DMS 273 (cell line): ENCODE results near the gene KDM1A.

ENCODE experiments used
- DNase-seq: peaks from one replicate; lab custom pipeline; 2025; ENCODE audit not compliant: unreplicated experiment; lab: John Stamatoyannopoulos, UW

The KDM1A gene

DNA sequence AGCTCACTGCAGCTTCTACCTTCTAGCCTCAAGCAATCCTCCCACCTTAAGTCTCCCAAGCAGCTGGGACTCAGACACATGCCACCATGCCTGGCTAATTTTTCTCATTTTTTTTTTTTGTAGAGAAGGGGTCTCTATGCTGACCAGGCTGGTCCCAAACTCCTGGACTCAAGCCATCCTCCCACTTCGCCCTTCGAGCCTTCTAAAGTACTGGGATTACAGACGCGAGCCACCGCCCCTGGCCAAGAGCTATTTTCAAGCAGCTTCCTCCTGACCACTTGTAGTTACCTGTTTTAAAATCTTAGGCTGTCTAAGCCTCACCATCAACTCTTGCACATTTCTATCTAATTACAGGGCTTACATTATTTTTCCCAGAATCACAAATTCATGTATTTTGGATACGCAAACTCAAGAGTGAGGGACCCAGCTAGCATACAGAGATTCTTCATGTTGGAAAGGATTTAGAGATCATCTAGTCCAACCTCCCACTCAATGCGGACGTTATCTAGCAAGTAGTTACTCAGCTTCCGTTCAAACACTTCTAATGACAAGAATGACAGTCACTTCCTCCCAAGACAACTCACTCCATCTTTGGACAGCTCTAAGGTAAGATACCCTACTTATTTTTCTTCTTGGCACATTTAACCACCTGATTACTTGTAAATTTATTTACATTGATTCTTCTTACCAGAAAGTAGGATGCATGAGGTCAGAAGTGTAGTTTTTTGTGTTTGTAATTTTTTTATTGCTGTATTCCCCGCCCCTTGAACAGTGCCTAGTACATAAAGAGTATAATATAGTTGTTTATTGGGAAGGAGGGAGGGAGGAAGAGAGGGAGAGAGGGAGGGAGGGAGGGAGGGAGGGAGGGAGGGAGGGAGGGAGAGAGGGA, 84.0 kb downstream of the KDM1A start:
- DNase-seq: no peak

DNA sequence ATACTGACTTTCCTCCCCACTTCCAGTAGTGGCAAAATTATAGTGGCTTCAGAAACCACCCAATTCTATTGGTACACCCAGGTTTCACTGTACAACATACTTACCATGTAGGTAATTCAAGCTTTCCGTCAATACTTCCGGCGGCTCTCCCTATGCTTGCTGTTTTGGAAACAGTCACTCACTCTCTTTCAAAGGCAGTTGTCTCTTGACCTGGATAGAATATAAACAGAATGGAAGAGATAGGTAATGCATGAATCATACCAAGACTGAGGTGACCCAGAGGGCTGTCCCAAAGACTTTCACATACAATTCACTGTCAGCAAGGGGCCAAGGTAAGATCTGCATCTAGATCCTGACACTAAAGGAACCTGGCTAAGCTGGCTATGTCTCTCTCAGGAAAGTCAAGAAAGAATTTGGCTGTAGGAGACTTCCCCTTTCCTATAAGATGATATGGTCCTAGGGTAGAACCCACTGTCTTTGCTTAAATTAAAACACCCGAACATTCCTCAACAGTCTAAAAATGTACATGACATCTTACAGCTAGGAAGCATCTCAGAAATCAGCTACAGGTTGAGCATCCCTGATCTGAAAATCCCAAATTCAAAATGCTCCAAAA, 89.8 kb downstream of the KDM1A start:
- DNase-seq: no peak

DNA sequence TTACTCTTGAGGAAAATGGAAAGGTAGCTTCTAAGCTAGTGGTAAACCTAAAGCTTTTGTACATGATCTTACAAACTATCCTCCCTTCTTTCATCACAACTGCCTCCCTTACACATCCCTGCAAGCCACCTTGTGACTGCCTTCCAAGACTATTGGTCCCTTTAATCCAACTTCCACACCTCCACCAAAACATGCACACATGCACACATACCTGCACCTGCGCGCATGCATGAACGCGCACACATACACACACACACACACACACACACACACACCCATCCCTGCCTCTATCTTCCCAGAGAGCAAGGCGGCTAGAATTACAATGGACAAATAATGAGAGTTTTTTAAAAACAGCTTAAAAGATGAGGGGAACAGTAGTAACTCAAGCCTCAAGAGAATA, 91.1 kb downstream of the KDM1A start:
- DNase-seq: no peak

DNA sequence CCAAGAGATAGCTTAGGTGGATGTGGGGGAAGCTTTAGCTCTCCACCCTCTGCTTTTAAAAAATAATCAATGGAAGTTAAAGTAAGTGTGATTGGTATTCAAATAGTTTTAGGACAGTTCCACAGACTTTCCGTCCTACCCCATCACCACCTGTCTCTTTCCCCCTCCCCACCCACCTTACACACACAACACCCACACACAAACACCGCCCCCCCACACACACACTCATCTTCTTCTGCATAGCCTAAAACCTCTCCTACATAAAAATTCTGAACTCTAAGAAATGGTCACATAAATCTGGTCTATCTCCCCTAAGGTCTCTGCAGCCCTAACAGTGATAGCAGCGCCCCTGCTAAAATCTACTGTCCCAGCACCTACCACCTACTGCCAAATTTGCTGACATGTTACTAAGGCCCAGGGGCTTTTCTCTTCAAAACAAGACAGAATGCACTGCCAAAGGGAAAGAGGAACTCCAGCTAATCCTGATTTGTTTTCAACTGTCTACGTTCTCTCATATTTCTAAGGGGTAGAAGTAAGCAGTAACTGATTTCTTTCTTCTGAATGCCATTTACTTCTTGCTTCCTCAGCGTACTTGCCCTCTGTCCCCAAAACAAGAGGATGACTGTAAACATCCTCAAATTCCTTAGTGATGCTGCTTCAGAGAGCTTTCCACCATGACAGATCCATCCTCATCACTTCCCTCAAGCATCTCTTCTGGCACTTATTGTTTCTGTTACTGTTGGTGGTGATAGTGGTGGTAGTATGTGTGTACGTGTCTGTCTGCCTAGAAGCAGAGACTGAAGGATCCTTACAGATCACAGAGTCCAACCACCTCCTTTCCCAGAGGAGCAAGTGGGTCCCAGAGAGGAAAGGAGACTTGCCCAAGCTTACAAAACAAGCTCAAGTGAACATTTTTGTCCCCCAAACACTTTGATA, 92.6 kb downstream of the KDM1A start:
- no peak for DNase-seq

DNA sequence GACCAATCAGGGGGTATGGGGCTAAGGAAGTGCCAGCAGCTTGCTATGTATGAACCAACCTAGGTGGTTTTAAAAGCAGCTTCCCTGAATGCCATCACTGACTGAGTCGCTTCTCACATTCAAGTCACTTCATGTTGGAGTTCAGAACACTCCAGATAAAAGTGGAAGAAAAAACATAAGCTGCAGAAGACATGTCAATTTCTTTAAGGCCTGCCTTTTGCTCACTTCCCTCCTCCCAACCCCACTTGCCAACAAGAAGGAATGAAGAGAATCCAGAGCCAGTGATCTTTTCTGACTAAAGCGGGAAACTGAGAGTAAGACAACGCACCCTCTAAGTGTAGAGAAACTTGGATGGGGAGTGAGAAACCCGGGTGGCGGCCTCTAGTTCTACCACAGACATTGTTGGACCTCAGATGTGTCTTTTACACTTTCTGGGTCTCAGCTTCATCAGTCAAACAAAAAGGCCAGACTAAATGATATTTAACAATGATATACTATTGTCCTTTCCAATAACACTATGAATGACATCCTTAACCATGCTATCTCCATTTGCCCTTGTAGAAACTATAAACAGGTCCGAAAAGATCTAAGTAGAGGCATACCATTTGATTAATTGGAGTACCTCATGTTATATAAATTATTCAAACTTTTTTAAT, 95.3 kb downstream of the KDM1A start:
- DNase-seq: no peak

DNA sequence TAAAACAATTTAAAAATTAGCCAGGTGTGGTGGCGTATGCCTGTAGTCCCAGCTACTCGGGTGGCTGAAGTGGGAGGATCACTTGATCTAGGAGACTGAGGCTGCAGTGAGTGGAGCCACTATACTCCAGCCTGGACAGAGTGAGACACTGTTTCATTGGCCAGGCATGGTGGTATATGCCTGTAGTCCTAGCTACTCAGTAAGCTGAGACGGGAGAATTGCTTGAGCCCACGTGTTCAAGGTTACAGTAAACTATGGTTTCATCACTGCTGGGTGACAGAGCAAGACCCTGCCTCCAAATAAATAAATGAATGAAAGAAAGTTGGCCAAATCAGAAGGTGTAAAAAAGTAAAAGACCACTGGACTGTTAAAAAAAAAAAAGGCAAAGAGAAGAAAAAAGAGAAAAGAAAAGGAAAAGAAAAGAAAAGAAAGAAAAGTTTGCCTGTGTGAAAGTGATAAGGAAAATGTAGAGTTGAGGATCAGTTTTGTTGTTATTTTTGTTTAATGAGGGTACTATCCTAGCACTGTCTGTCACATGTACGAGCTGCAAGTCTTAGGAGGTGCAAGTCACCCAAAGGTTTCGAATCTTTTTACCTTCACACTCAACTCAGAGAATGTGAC, 97.1 kb downstream of the KDM1A start:
- DNase-seq: no peak

DNA sequence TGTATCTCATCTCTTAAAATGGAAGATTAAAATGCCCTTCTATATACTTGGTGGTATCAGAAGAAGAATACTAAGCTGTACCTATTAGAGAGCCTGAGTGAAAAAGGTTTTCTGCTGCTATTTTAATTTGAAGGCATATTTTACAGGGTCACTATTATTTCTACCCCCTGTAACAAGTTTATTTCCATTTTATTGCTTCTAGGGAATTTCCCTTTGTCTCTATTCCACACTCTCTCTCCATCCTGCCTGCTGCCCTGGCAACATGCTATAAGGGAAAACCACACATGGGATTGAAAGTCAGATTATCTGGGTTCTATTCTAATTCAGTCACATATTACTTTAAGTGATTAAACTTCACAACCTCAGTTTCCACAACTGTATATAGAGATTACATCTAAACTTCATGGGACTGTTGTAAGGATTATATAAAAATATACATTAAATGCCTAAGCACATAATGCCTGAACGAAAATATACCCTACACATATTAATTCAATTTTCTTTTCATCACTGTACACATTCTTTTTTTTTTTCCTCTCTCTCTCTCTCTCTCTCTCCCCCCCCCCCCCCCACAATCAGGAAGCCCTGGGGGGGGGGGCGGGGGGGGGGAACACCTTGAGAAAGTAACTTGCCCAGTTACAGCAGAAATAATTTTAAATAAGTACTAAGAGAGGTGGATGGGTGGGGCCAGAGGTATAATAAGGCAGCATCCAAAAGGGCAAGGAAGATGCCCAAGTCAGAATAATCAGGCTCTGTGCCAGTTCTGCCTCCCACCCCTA, 97.8 kb downstream of the KDM1A start:
- no peak for DNase-seq

DNA sequence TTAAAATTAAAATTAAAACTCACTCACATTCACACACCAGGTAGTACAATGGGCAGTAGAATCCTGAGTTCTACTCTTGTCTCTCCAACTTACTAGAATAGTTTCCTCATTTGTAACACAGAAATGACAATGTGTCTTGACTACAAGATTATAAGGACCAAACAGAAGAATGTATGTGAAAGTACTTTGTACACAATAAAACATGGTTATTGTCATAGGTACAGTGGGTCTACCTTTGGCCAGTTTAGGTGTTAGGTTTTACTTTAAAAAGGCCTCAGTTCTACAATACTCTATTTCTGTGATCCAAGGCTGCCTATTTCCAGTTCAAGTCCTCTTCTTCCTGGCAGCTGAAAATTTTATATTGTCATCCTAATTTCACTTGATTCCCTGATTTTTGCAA, 99.1 kb downstream of the KDM1A start:
- DNase-seq: no peak

DNA sequence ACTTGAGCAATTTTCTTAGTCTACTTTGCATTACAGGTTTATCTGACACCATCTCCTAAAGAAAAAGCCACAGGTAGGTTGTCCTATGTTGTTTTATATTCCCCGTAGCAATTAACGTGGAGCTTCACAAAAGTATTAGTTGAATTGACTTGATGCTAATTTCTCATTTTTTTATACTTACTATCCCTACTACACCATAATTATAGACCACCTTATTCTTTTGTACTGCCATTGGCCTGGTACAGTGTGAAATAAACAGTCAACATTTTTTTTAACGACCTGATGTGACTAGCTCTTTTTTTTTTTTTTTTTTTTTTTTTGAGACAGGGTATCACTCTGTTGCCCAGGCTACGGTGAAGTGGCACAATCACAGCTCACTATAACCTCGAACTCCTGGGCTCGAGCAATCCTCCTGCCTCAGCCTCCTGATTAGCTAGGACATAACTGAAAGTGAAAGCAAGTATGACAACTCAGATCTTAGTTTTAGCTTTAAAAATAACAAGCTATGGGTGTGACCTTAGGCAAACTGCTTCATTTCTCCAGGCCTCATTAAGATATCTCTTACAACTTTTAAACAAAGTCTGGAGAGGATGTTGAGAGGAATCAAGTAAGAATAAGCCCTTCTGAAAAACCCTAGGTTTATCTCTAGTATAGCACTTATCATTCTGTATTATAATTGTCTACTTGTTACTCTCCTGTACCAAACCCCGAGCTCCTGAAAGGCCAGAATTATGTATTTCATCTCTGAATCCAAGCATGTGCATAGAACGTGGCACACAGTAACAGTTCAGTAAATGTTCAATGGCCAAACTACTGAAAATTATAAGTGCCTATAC, 99.9 kb downstream of the KDM1A start:
- no peak for DNase-seq

DNA sequence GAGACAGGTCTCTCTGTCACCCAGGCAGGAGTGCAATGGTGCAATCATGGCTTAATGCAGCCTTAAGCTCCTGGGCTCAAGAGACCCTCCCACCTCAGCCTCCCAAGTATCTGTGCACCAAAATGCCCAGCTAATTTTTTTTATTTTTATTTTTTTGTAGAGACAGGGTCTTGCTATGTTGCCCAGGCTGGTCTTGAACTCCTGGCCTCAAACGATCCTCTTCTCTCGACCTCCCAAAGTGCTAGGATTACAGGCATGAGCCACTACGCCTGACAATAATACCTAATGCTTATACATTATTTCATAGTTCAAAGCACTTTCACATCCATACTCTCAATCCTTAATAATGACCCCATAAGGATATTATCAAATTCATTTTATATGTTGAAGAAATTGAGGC, 101.1 kb downstream of the KDM1A start:
- DNase-seq: no peak

DNA sequence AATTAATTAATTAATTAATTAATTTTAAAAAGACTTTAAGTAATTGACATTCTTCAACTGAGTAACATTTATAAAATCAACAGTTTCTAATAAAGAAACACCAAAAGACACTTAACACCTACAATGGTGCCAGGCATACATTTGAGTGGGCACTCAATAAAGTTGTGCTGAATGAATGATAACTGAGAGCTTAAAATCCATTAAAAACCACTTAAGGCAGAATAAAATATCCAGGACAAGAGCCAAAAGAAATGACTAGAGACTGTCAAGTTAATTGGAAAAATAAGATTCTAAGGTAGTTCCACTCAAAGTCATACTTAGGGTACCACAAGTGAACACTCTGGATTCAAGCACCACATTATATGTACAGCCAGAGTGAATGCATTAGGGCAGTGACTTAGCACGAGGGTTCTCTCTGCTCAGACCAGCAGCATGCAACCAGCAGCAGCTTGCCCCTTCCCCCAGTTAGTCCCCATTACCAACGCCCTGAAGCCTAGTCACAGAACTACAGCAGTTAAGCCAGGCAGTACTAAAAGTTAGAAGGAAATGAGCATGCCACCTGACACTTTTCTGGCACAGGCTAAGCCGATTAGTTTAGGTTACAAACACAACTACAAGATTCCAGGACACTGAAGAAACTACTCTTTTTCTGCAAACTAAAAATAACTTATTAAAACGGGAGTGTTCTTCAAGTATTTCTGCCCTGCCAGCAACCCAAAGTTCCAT, 102.9 kb downstream of the KDM1A start:
- peak; percentile 64 for DNase-seq

DNA sequence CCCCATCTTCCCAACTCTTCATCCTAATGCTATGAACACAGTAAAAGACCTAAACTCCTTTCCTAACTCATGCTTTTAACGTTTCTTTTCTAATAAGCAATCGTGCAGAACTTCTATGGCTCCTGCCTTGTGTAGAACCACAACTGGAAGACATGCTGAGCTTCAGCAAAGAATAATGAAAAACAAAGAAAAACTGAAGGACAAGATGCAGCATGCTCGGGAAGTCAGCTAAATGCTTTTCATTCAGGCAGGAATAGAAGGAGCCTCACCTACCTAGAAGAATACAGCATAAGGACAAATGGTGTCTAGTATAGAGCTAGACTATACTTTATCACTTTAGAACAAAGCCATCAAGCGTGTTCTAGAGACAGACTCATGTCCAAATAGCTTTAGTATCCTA, 103.5 kb downstream of the KDM1A start:
- no peak for DNase-seq

DNA sequence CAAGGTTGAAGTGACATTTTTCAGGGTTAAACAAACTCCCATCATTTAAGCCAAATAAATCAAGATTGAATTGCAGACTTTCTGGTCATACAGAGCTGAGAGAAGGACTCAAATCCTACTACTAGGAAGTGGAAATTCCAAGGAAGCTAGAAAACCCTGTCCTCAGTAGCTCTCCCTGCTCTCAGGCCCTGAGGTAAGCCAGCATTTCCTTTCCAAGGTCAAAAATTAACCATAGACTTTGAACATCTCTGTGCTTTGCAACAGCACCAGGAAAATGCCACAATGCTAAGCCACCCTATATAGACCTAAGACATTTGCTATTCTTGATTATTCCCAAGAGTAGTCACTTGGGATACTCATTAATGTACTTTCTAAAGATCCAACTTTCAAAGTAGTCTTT, 104.3 kb downstream of the KDM1A start:
- DNase-seq: no peak

DNA sequence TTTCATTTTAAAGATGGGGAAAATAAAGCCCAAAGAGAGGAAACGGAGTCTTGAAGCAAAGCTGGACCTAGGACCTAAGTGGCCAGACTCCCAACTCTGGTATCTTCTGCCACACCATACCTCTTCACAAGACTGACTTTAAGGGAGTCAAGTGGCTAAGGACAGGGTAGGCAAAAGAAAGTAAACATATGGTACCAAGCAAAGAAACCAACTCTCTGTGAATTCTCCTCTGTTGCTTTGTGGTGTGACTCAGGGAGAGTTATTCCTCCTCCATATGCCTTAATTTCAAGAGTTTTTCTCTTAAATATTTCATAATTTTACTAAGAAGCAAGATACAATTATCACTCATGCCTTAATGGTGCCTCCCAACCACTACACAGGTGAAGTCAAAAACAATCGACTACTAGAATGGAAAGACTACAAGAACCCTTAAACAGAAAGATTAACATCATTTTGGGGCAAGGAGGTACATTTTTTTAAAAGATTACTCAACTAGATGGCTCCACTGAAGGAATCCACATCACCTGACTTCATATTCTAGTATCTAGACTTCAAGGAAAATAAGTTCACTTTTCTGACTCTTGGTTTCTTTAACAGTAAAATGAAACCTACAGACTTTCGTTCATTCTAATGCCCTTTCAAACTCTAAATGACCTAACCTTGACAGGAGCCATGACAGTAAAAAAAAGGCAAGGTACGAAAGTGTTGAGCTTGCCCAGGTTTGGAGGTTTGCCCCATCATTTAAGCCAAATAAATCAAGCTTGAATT, 105.2 kb downstream of the KDM1A start:
- no peak for DNase-seq

DNA sequence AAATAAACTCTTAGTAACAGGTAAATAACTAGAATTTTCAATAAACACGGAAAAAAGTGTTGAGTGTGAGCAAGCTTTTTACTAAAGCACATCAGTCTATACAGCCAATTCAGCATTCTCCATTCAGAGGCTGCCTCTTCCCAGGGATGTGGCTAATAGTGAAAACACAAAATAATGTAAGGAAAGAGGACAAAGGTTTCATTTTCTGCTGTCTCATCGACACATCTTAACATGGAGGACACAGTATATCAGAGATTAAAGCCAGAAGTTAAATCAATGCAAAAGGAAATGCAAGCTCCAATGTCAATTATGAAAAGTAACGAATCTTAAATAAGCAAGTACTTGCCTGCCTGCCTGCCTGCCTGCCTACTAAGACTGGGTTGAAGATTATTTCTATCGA, 106.2 kb downstream of the KDM1A start:
- DNase-seq: no peak

DNA sequence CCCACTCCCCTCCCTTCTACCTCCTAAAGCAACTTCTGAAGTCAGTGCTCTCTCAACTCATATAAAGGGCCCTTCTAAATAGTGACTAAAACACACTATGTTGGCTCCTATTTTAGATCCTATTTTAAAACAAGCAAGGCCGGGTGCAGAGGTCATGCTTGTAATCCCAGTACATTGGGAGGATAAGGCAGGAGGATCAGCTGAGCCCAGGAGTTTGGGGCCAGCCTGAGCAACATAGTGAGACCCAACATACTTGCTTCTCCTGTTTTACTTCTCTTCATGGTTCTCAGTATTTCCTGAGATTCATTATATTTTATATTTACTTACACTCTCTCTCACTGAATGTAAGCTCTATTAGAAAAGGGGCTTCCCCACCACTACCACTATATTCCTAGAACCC, 106.9 kb downstream of the KDM1A start:
- no peak for DNase-seq

DNA sequence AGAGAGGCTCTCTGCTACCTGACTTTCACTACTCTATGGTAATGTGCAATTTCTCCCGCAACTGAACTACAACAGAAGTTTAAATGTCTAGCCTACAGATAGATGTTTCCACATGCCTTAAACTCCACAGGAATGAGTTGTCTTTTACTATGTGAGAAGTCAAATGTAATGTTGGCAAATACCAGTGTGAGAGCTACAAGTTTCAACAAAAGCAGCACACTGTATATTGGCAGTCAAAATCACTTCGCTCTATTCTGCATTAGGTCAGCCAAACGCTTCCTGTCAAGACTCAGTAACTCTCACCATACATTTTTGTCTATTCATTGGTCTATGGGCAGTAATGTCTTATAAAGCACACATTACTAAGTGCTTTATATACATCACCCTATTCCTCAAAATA, 107.5 kb downstream of the KDM1A start:
- DNase-seq: no peak

DNA sequence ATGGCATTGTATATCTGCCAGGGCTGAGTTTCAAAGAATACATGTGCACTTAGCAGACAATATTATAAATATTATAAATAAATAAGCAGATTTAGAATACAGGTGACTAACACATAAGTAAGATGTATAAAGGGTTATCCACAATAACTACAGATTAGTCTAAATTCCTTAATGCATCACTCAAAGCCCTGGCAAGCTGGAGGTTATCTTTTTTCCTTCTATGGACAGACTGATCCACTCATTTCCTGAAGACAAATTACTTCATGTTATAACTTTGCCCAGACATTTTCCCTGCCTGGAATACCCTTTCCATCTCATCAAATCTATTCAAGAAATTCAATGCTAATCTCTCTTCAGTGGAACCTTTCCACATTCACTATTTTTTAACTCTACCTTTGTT, 110.6 kb downstream of the KDM1A start:
- no peak for DNase-seq
